GM19099 (cell line): ENCODE data around the gene CXCL3.

Experiments used
- POLR2A ChIP-seq: IDR thresholded peaks from 3 replicates; pipeline ENCODE4 v1.6.1; 2011; ENCODE audit warnings: low read depth; ENCODE audit not compliant: insufficient read length; ENCODE audit errors: extremely low read depth

Gene CXCL3

DNA sequence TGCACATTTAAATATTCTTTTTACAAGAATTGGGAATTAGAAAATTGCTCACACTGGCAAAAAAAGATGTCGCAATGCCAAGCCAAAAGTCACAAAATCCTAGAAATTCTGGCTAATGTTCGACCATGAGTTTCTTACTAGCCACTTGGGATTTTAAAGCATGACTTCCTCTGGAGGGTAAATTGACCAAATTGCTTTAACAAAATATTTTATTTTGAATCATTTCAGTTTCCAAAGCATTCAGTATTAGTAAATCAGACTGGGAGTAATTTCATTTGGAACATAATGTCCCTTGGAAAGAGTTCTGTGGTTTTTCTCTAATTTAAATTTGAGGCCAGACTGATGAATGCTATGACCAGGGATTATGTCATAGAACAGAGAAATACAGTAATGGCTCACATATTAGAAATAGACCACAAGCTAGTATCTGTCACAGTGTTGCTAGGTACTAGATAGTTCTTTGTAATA is 32.4 kb downstream of the CXCL3 start:
- no peak for TF ChIP-seq POLR2A

DNA sequence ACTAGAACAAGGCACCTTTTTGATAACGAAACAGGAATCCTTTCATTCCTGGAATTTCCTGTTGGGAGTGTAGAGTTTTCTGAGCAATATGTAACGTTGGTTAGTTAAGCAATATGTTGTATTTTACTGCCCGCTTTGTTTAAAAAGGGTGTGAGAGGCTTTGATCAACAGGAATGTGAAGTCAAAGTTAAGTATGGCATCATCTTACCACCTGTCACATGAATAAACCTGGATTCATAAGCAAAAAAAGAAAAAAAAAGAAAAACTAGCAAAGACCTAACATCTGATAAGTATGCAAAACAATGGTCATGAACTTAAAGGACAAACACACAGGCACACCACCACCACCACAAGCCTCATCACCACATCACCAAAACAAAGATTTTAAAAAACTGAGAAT is 33.0 kb downstream of the CXCL3 start:
- TF ChIP-seq POLR2A: no peak

DNA sequence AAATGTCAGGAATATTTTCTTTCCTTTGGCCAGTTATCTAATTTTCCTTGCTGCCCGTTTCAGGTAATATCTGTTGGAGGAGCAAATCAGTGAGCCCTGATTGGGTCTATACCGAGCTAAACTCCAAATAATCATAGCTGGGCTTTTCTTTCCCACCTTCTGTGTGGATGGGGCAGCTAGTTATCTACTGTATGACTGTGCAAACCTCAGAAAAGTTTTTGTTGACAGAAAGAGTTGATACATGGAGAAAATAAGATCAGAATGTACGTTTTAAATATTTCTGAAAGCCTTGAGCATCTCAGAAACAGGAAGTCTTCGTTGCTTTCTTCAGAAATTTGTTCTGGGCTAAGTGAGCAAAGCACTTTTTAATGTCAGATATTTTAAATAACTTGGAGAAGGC is 33.8 kb downstream of the CXCL3 start:
- no peak for TF ChIP-seq POLR2A

DNA sequence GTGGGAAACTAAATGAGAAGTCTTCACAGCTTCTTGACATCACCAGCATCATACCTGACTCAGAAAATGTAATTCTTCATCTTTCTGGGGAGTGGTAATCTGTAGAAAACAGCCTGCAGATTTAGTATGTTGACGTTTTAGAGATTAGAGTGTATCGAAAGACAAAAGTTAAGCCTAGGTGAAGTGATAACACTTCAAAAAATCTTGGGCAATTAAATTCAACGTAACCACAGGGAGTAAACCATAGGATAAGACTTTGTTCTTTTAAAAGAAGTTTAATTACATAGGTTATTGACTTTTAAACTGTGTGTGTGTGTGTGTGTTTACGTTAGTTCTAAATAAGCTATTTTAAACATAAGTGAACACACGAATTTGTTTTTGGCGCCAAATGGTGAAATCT is 38.2 kb downstream of the CXCL3 start:
- TF ChIP-seq POLR2A: no peak

DNA sequence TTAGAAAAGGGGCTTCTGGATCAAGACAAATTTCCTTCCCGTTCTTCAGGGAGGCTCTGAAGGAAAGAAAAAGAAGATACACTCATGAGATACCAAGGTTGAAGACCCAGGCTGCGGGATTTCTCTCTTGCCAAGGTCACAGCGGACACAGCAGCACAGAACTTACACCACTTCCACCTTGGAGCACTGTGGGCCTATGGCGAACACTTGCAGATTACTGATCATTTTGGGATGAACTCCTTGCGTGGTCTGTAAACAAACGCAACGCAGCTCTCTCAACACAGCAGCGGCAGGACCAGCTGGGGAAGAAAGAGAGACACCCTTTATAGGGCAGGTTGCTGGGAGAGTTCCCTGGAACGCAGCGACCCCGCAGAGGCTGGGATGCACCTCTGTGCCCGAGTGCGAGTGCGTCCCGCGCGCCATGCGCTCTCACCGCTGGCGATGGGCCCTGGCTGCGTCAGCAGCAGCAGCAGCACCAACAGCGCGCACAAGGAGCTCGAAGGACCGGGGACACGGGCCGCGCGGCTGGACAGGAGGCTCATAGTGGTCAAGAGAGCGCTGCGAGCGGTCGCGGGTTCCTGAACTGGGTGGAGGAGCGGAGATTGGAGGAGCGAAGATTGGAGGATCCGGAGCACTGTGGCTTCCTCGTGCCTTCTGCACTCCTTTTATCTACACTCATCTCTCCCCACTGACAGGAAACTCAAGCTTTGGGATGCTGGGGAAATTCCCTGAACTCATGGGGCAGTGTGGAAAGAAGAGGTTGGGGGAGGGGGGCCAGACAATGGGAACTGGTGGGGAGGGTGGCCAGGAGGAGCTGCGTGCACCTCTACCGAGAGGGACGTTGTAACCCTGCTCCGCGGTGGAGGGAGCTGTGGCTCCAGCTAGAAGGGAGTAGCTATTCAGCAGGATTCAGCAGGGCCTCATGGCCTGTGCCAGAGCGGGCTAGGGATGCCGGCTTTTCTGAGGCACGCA is 40.2 kb downstream of the CXCL3 start, which contains the start of gene CXCL5:
Gene CXCL5 (minus strand): TSS at position 638 of the 972 bp plus-strand sequence. CDS start 96 bp downstream, at position 542.
- TF ChIP-seq POLR2A: no peak

DNA sequence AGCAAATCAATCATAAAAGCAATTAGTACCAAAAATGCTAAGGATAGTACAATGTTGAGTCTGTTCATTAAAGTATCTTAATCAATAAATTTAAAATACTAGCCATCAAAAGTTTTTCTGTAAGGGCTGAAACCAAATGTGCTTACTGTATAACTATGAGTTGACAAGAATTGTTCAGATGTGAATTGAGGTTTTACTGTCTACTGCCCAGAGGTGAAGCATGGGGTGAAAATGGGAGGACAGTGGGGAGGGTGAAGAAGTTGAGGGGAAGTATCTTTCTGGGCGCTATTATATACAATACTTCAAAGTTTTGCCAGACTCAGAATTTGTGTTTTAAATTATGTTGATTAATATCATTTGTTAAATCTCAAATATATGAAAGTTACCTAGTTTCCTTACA is 46.4 kb downstream of the CXCL3 start:
- TF ChIP-seq POLR2A: no peak

DNA sequence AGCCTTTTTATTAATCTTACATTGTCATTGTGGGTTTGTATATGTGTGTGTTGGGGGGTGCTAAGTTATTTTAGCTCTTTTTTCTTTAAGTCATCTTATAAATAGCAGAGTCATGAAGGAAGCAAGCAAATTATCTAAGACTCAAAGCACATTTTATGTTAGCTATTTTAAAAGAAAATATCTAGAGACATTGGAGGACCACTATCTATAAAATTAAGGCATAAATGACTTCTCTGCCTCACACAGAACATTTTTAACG is 46.8 kb downstream of the CXCL3 start:
- TF ChIP-seq POLR2A: no peak

DNA sequence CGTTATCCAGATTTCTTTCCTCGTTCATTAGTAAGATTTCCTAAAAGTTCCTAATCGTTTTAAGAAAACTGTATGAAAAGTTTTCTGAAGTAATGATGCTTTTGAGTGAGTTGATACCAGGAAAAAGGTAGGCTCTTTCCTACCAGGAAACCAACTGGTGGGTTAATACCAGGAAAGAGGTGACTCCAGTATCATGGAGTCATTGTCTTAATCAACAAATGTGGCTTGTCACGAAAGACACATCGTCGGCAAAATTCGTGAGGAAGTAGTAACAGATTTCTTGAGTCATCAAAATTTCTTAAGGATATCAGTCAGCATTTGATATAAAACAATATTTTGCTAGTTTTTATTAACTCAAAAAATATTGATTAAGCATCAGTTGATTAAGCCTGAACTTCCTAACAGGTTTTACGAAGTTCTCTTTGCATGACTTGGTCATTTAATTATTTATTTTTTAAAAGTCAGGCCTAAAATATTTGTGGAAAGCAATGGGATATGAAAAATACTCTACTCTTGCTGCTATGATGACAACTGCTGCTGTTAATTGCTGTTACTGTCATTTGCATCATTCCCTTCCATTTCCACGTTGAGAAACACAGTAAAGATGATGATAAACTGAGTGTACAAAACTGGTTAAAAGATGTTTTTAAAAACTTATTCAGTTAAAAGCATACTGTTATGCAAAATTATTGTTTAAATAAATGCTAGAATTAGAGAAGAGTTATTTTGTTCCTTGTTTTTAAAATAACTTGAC is 47.3 kb downstream of the CXCL3 start:
- TF ChIP-seq POLR2A: no peak

DNA sequence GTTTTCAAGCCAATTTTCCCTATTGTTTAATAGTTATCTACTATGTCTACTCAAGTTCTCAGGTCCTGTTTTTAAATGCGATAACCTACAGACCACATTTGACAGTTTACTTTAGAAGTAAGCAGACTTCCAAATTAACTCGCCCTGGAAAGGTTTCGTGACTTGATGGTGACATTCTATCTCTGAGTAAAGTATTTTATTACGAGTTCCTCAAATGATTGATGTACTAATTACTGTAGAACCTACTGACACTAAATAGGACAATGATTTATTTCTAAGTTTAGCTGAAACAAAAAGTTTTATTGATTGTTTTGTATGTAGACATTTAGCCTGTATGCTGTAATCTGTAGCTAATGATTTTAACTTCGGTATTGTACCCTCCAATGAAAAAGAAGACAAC is 48.6 kb downstream of the CXCL3 start:
- no peak for TF ChIP-seq POLR2A

DNA sequence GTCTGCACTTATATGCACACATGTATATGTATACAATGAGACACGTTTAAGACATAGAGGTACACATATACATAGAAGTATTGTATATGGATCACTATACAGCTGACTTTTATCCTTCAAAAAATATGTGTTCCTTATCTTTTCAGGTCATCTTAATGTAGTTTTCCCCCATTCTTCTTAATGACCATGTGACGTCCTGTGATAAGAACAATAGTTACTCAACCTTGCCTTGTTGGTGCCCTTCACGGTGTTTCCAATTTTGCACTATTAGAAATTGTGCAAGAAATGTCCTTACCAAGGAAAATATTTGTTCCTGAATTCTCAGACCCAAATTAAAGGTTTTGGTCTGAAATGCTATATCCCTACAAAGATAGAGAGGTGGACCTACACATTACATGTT is 49.5 kb downstream of the CXCL3 start:
- no peak for TF ChIP-seq POLR2A

DNA sequence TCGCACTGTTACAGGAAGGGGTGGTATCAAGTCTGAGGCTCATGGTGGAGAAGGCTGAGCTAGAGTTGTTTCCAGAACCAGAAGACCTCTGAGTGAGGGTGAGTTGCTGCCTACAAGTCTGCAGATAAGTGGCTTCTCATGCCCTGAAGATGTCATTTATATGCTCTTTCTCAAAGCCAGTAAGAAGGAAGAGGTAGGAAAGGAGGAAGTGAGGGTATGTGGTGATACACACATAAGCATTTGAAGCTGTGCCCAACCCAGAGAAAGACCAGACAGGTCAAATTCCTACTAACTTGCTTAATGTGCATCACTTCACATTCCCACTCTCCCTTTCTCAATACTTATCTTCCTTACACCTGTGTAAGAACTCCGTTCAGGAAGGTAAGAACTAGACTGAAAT is 50.4 kb downstream of the CXCL3 start, which contains the start of gene PPBP:
Gene PPBP (minus strand): TSS at position 130 of the 400 bp plus-strand sequence. CDS start 87 bp downstream, at position 43.
- TF ChIP-seq POLR2A: no peak
